Measurements from ENCODE around the gene DOCK2.
"Not testable (repeated sequence)": the region's sequence is repeated elsewhere in the genome, so short reads cannot be mapped to it uniquely, and the experiment has no call there.

Gene DOCK2

DNA sequence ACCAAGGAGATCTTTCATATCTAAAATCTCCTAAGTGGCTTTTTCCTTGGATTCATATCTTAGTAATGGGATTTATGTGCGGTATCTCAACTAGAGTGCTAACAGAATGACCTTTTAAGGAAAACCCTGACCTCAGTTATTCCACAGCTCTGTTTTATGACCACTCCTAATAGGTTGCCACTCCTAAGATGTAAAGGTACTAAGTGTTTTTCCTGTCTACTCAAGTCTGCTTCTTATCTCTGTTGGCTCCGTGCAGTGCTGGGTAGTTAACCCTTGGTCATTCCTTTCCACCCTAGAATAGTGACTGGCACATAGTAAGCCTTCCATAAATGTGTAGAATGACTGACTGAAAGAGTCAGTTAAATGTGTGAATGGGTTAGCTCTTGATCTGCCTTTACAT is 161.4 kb downstream of the DOCK2 start:
- DNase-seq, result no peak

DNA sequence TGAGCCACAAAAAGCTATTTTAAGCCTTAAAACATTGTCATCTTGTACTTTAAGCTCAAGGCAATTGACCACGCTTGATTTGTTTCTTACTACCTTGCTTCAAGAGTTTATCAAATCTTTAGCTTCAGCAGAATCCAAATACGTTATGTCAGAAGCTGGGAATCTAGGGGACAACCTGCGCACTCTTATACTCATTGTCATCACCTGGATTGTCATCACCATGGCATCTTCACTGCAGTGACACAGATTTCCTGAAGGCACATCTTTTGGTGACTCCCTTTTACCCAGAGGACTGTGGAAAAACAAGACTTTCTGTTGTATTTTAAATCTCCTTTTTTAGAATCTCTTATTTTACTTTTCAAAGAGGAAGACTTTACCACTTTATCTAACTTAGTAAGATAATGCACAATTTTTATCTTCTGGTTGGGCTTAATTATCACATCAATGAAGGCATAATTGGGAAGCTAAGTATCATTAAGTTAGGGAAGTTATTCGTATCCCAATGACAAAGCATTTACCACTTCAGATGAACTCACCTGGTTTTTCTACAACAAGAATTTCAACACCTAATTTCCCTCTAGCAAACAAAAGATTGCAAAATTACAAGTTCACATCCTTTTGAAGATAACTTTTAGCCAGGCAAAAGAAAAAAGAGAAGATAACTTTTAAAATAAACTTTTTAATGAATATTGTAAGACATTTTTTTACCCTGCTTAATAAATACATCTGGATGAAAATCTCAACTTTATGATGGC is 162.0 kb downstream of the DOCK2 start:
- no peak for DNase-seq

DNA sequence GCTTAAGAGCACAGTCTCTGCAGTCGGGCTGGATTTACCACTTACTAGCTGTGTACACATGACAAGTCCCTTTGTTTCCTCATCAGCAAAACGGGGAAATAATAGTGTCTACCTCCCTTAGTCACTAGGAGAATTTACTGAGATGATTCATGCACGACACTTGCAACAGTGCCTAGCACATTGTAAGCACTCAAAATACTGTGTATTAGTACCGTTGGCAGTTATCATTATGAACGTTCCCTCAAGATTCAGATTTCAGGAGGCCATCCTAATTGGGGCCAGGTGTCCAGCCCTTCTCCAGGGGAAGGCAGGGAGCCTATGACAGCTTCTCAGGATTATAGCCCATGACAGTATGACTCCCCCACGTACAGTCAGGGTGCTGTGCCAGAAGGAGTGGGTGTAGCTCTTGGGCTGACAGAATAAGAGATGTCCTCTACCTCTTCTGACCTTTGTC is 164.3 kb downstream of the DOCK2 start:
- no peak for DNase-seq

DNA sequence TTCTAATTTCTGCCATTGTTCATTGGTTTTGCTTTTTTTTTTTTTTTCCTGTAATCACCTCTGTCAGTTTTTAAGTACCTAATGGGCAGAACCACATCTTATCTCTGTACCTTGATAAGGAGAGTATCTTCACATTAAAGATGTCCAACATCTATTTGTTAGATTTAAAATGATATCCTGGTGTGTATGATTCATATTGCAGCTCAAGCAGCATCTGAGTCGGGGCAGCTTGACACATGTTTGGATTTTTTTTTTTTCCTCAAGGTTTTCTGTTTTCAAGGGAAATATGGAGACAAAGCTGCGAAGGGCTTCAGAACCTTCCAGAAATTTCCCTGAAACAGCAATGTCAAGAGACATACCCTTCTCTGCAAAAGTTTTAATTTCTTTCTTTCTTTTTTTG is 164.7 kb downstream of the DOCK2 start:
- no peak for DNase-seq

DNA sequence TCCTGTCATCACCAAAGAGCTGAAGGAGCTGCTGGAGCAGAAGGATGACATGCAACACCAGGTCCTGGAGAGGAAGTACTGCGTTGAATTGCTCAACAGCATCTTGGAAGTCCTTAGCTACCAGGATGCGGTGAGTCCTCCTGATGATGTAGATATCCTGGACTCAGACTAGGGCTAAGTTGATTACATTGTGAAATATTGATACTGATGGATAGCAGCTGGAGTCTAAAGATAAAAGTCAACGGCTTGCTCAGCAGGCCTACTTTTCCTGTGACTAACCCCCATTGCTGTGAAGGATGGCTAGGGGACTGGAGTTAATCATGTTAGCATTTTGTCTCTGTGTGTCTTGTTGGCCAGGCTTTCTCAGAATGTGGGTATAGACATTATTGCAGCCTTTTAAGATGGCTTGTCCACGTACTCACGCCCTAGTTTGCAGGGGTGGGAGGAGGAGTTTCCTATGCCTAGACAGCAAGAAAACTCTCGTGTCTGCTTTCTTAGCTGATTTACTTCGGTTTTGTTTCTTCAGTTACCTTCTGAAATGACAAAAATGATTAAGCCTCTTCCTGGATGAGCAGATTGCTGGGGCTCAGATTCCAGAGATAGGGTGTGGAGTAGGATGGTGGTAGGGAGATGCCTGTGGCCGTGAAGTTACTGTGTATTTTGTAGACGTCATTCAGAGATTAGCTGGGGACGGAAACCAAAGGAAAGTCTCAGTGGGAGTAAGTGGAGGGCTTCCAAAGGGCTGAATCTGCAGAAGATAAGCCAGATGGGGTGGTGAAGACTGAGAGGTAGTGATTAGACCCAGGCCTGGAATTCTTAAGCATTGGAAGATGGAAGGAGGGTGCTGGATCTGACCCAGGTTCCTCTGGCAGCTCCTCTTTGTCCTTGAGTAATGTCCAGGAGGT is 166.3 kb downstream of the DOCK2 start:
- DNase-seq, result no peak

DNA sequence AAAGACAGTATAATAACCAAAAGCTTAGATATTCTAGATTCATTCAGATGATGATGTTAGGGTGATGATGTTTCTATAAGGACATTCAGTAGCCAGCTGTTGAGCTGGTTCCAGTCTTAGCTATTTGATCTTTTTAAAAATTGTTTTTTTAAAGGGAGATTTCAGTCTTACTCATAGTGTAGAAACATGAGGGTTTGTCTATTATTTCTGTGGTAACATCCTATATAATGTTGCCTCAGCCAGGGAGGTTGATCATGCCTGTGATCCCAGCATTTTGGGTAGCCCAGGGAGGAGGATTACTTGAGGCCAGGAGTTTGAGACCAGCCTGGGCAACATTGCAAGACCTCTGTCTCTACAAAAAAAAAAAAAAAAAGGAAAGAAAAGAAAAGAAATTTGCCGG is 167.8 kb downstream of the DOCK2 start:
- DNase-seq, result no peak

DNA sequence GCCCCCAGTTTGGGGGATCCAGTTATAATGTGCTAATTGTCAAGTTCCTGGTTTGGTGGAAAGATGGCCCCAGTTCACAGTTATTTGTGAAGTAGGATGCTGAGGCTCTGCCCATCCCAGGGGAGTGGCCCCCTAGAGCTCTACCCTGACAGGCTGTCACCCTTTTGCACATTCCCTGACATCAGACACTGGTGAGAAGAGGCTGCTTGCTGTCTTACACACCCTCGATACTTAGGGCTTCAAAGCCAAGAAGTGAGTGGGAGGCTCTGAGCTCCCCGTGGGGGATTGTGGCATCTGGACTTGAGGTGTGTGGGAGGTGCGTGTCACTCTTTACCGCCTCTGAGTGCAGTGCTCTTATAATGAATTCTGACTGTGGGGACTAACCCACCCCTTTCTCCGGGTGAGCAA is 168.5 kb downstream of the DOCK2 start:
- no peak for DNase-seq

DNA sequence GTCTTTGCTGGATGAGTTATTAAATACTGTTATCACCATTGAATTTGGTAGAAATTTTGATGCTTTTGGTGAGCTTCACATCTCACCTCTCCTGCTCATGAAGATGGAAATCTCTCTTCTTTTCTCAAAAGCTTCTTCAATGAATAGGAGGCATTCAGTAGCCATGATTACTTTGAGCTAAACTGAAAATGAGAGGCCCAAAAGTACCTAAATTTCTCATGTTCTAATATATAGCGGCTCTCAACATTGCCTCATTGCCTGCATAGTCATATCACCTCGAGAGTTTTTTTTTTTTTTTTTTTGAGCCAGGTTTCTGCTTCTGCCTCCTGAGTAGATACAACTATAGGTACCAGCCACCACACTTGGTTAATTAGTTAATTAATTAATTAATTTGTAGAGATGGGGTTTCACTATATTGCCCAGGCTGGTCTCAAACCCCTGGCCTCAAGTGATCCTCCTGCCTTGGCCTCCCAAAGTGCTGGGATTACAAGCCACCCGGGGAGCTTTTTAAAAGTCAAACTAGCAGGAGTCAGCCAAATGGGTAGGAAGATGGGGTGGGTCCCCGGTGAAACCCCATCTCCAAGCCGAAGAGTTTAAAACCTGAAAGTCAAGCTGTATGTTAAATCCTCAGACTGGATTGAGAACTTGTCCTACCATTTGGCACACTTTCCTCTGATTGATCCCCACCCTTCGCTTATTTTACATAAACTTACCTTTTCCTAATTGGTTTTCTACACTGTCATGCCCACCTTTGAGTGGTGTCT is 169.0 kb downstream of the DOCK2 start:
- no peak for DNase-seq

DNA sequence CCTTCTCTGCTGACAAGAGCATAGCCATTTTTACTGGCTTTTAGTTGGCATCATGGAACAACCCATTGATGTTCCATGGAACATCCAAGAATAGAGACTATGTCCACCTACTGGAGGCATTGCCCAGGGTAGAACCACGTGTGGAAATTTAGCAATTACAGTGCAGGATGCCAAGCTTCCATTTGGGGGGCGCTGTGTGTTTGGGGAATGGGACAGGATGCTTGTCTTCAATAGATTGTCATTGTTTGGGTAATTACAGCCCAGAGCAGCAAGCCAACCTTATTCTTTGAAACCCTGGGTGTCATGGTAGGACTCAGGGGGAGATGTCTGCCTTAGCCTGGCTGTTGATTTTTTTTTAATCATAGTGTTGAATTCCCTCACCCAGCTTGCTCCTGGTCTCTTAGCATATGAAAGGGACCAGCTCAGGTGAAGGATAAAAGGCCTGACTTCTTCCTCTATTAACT is 171.1 kb downstream of the DOCK2 start:
- DNase-seq, result no peak

DNA sequence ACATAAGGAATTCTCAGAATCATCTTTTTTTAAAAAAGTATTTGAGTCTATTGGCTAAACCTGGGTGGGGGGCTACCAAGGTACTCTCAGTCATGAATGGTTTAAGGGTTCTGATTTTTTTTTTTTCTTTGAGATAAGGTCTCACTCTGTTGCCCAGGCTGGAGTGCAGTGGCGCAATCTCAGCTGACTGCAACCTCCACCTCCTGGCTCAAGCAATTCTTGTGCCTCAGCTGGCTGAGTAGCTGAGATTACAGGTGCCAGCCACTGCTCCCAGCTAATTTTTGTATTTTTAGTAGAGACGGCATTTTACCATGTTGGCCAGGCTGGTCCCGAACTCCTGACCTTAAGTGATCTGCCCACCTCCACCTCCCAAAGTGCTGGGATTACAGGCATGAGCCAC is 171.8 kb downstream of the DOCK2 start:
- DNase-seq, result not testable (repeated sequence)

DNA sequence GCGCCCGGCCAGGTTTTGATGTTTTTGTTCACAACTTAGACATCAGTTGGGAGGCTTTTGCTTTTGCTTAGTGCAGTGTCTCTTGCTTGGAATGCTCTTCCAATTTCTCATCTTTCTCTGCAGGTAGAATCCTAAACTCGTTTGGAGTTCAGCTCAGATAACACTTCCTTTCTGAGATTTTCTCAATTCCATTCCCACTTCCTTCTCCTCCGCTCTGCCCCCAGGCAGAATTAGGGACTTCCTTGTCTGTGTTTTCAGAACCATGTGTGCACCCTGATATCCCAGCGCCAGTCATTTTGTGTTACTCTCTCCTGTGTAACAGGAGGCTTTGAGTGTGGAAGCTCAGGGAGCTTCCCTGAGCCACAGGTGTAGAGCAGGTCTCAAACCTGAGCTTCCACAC is 172.2 kb downstream of the DOCK2 start:
- no peak for DNase-seq

DNA sequence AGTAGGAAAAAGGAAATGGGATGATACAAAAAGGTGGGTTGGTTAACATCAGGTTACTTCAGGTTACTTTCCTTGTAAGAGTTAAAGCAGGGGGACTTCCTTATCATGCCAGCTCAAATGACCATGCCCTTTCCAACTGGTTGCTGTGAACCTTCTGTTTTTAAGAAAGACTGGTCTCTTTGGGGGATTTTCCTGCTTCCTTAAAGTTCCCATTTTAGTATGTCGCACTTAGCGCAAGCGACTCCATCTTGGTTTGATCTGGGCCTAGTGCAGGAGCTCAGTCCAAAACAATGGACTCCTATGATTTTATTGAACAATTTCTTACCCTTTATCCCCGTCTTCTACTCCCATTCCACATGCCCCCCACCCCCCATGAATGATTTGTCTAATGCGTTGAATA is 173.4 kb downstream of the DOCK2 start:
- no peak for DNase-seq

DNA sequence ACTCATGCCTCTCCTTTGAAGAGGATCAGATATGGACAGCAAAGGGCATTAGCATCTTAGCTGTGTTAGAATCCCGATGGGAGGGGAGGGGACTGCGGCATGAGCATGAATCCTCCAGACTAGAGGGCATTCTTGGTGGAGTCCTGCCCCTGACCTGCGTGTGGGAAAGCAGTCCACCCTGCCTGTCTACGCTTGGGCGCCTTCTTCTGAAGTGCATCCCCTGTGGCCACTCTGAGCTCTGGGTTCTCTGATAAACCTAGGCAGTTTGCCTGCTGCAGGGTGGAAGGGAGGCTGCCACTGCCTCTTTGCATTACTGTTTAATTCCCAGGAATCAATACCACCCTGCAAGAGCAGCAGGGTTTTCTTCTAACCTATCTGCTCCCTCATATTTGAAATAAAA is 173.9 kb downstream of the DOCK2 start:
- peak; percentile 45 for DNase-seq

DNA sequence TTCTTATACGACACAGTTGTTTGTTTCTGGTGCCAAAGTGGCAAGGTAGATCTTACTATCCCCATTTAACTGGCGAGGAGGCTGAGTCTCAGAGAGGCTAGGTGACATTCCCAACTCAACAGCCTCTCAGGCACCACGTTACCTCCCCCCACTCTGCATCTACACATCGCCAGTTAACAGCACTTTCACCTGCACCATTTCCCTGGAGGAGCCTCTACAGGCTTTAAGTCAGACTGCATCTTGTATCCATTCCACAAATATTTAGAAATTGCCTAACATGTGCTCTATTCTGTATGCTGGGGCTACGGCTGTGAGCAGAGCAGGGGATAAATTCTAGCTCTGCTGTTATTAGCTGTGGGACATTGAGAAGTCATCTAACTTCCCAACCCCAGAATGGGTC is 174.6 kb downstream of the DOCK2 start:
- no peak for DNase-seq

DNA sequence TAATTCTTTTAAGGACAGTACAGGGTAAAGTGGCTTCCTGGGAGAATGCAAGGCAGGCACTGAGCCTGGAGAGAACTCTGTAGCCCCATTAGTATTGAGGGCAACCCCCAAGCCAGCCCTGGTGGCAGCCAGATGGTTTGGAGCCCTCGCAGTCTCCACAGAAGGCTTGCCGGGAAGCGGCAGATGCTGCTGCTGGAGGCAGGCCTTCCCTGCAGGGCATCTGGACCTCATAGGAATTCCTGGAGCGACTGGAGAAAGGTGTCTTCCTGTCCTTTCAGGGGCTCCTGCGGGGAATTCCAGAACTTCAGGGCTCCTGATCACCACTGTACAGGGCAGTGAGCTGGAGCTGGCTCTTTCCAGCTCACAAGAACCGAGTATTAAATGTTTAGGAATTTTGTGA is 175.7 kb downstream of the DOCK2 start:
- no peak for DNase-seq

DNA sequence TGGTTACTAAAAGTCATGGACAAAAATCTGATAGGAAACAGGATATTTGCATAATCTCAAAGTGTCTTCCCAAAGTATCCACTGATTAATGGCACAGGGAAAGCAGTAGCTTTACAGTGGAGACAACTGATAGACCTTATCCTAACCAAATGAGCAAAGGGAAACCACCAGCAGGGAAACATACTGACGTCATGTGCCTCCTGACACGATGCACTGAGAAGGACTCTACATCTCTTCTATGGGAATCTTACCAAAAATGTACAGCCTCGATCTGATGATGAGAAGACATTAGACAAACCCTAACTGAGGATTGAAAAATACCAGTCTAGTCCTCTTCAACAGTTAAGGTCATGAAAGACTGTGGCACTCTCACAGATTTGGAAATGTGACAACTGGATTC is 177.0 kb downstream of the DOCK2 start:
- no peak for DNase-seq

DNA sequence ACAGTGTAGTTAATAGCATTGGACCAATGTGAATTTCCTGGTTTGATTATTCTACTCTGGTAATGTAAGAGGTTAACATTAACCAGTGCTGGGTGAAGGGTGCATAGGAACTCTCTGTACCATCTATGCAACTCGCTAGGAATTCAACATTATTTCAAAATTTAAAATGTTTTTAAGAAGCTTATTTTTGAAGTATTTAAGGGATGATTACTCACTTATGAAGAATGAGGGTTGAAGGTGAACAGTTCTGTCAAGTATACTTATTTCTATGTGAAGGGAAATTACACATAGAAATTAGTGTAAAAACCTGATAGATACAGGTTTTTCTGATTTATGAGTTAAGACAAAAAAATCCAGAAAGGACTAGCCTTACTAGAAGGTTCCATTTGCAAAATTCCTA is 177.4 kb downstream of the DOCK2 start:
- no peak for DNase-seq

DNA sequence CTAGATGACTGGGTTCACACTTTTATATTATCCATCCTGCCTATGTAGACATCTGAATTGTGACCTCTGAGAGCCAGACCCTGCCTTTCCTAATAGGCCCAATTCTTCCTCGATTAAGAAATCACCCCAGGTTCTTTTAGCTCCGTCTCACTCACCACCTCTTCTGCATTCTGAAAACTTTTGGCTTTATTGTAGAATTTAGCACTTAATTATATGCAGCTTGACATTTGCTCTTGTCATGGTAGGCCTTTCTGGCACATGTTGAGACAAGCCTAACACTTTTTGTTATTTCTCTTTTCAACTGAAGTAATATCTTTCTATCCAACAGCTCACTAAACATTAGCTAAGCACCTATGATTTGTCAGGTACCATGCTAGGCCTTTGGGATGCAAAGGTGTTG is 180.0 kb downstream of the DOCK2 start:
- DNase-seq, result no peak

DNA sequence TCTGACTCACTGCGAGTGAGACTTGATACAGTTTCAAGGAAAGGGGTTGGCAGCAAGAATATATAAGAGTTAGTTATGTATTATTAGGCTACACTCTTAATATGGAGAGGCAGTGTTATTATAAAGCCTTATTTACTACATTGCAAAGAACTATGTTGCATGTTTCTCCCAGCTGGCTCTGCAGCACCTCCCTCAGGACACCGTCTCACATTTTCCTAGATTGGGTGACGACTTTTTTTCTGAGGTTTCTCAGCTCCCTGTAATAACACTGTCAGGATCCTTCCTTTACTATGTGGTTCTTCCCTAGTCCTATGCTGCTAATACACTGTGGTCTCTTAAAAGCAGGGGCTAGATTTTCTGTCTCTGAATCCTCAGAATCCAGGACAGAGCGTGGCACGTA is 189.5 kb downstream of the DOCK2 start:
- no peak for DNase-seq

DNA sequence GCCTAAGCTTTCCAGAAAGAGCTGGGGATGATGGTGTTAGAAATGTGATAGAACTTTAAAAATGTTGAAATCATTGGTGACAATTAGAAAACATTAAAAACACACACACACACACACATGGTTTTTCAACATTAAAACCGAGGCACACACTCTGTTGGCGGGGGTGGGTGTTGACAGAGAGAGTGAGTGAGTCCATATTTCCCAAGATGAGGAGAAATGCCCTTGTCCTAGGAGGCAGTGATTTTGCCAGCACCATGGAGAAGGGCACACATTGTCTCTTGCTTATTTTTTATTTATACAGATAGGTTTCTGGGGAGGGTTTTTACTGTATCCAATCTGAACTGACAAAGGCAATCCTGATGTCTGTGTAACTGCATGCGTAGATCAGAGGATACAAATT is 190.7 kb downstream of the DOCK2 start:
- DNase-seq, result no peak

DNA sequence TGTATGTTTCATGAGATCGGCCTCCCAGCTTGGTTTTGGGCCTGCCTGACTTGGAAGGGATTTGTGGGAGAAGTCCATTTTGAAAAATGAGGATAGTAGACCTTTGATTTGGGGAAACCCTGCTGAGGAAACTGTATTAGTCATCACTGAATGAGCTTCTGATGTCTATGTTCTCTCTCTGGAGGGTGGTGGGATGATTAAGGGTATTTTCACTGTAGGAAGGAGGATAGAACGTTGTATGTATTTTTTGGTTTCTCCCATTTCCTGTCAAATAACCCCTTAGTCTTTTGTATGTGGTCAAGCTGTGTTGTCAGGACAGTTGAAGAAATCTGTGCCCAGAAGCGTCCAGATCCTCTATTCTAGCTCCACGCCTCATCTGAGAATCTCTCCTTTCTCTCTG is 191.3 kb downstream of the DOCK2 start:
- DNase-seq, result no peak

DNA sequence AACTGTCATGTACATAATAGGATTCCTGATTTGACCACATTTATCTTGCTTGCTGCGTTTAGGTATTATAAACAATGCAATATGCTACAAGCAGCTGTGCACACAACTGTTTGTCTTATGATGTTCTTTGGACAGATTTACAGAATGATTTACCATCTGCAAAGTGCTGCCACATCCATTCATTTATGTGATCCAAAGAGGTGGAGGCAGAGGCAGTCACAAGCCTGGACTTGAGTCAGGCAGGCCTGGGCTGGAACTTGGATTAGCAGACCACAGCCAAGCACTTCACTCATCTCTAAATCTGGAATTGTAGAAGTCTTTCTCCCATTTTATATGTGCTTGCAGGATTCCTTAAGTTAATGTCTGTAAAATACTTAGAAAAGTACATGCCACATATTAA is 194.3 kb downstream of the DOCK2 start:
- no peak for DNase-seq

DNA sequence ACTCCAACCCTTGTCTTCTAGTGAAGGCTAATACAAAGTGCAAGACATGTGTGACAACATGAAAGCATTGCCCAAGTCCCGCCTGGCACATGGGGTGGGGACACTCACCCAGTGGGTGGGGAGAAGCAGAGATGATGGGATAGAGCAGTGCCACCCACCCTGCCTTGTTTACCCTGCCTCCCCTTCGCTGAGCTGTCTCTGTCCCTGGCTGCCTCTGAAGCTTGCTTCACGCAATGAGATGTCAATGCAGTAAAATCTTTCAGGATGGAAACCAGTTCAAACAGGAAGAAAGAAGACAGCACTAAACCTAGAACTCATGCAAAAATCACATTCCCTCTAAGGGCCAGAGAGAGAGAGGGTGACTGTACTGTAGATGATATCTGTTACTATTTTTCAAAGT is 195.2 kb downstream of the DOCK2 start:
- no peak for DNase-seq

Measured in eye (tissue), 1 donor.